Neural progenitor cell (in vitro differentiated cells): ENCODE data around the gene AK5.

Experiments used
- CTCF ChIP-seq: fragments of 200-600 bp; sonication (generic); IDR thresholded peaks from 2 replicates; pipeline ENCODE4 v1.5.1; 2017; ENCODE audit warnings: antibody characterized with exemption, mild to moderate bottlenecking
- EZH2 ChIP-seq: fragments of 200-600 bp; sonication (generic); IDR thresholded peaks from 2 replicates; pipeline ENCODE4 v1.6.1; 2017; ENCODE audit warnings: antibody characterized with exemption, mild to moderate bottlenecking, moderate library complexity
- EZH2phosphoT487 ChIP-seq: fragments of 200-600 bp; sonication (generic); IDR thresholded peaks from 2 replicates; pipeline ENCODE4 v1.6.1; 2017; ENCODE audit warnings: antibody characterized with exemption

- TF ChIP-seq CTCF (no peak), EZH2 (no peak), EZH2phosphoT487 (no peak)
Observed at GRCh38 chr1:77279929-77280328, 1.9 kb upstream of the AK5 start.
